GM10847 (cell line): Measurements from ENCODE around the gene NFYB.

Experiments
- POLR2A ChIP-seq: IDR thresholded peaks from 2 replicates; pipeline ENCODE4 v1.6.1; 2011; ENCODE audit not compliant: insufficient read length; ENCODE audit errors: extremely low read depth

NFYB gene

DNA sequence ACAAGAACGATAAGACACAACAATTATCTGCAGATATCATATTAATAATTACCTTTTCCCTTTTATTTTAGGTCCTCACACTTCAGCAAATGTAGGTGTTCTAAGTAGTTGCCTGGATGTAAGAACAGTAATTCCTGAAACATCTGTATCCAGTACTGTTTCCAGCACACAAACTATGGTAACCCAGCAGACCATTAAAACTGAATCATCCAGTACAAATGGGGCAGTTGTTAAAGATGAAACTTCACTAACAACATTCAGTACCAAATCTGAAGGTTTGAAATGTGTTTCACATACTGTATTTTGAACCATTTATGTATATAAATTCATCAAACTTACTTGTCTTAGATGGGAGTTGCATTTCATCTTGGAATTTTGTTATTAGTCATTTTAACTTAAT, 42.7 kb downstream of the NFYB start:
- TF ChIP-seq POLR2A: no peak

DNA sequence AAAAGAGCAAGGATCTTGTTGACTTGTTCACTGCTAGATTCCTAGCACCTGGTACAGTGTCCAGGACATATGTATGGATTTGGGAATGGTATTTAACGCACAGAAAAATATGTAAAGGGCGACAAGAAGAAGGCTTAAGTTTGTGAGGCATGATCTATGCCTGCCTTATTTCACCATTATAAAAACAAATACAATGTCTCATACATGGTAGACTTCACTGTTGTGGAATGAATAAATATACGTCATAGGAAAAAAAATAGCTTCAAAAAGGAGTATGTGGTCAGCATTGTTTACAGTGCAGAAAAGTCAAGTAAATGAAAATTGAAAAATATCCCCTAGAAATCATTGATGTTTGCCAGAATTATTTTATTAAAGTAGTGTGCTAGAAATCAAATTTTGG, 43.7 kb downstream of the NFYB start:
- no peak for TF ChIP-seq POLR2A

DNA sequence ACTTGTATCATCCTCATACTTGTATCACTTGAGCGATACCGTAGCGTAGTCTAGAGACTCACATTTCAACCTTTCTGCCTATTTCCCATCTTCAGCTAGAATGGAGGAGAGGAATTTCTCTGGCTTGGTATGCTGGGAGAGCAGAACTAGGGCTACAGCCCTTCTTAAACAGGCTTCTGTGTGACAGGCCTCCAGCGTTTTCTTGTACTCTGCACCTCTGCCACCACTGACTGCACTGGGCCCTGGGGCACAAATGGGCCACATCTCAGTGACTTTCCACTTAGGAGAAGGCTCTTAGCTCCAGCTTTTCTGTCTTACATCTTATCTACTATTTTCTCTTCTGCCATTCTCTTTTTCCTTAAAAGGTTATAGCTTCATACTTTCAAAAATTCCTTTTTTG, 46.9 kb downstream of the NFYB start:
- TF ChIP-seq POLR2A: no peak

DNA sequence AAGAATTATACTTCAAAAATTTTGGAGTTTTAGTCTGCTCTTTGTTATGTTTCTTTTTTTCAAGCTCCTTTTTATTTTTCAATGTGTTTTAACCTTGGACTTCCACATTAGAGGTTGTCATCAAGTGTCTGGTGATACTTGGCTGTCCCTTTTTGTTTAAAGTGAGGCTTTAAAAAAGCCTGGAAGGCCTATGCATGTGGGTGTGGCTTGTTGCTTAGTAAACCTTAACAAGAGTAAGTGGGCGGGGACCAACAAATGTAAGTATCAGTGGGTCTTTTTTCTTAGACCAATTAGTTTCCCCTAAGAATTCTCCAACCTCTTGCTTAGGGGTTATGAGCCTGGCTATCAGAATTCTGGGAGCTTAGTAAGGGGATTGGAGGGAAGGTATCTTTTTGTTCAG, 47.3 kb downstream of the NFYB start:
- no peak for TF ChIP-seq POLR2A

DNA sequence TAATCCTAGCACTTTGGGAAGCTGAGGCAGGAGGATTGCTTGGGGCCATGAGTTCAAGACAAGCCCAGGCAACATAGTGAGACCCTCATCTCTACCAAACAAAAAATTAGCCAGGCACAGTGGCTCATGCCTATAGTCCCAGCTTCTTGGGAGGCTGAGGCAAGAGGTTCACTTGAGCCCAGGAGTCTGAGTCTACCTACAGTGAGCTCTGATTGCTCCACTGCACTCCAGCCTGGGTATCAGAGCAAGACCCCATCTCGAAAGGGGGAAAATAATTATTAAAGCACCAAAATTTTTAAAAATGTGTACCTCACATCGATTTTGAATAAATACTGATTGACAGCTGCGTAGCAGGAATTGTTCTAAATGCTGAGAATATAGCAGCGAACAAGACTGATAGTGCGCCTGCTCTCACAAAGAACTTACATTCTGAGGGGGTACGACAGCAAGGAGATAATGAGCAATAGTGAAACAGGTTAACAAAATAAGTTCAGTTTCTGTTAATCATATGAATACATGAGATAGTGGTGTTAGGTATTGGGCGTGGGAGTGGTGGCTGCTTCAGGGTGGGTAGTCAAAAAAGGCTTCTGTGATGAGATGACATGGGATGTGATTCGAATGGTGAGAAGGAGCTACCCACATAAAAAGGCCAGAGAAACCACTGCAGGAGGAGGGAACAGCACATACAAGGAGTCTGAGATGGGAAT, 54.1 kb downstream of the NFYB start:
- no peak for TF ChIP-seq POLR2A

DNA sequence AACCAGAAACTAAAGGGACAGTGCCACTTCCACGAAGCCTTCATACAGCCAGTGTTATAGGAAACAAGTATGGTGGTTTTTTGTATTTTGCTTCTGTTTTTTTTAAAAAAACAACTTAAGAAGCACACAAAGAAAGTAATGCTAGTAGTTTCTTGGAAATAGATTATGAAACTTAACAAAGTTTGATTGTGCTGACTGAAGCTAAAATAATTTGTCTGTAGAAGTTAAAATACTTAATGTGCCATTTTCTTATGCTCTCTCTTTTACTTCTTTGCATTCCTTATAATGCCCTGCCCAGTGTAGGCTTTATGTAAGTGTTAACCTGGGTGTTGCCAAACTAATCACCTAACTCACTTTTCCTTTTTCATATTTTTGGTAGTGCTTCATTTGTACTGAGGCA, 57.2 kb downstream of the NFYB start:
- TF ChIP-seq POLR2A: no peak

DNA sequence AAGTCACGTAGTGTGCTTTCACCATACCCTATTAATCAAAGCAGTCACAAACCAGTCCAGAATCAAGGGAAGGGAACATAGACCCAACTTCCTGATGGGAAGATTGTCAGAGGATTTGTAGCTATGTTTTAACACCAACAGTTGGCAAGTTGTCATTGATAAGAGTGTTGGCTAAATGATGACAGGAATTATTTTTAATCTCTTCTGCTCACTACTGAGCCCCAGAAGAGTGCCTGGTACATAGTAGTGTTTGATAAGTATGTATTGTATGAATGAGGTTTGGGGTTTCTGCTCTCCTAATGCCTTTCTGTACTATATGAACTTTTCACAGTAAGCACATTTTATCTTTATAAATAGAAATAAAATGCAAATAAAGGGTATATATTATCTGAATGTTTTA, 59.0 kb downstream of the NFYB start:
- no peak for TF ChIP-seq POLR2A

DNA sequence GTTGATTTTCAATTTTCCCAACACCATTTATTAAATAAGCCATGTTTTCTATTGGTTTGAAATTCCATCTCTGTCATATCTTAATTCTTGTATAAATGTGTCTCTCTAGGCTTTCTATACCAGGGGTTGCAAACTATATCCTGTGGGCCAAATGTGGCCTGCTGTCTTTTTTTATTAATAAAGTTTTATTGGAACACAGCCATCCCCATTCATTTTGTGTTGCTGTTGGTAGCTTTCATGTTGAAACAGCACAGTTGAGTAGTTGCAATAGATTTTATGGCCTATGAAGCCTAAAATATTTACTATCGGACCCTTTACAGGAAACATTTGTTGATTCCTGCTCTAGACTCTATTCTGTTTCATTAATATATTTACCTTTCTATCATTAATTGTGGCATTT, 64.3 kb downstream of the NFYB start:
- TF ChIP-seq POLR2A: no peak

DNA sequence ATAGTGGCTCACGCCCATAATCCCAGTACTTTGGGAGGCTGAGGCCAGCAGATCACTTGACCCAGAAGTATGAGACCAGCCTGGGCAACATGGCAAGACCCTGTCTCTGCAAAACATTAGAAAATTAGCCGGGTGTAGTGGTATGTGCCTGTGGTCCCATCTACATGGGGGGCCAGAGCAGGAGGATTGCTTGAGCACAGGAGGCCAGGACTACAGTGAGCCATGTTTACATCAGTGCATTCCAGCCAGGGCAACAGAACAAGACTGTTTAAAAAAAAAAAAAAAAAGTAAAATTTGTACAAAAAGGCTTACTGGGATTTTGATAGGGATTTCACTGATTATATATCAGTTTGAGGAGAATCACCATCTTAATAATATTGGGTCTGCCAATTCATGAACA, 65.9 kb downstream of the NFYB start:
- TF ChIP-seq POLR2A: no peak
